HG03060 (cell line): ENCODE data around the gene CACNA2D4.

Experiments used
- ATAC-seq: cut with Tn5 transposase; IDR thresholded peaks from one replicate; pipeline ENCODE4 v1.9.1; 2021; ENCODE audit warnings: low read depth, moderate number of reproducible peaks; ENCODE audit not compliant: unreplicated experiment

The CACNA2D4 gene

GRCh38 chr12:1896964-1897363 is 21.5 kb downstream of the CACNA2D4 start:
- no peak for ATAC-seq

GRCh38 chr12:1890810-1891209 is 27.6 kb downstream of the CACNA2D4 start:
- ATAC-seq = no peak

DNA sequence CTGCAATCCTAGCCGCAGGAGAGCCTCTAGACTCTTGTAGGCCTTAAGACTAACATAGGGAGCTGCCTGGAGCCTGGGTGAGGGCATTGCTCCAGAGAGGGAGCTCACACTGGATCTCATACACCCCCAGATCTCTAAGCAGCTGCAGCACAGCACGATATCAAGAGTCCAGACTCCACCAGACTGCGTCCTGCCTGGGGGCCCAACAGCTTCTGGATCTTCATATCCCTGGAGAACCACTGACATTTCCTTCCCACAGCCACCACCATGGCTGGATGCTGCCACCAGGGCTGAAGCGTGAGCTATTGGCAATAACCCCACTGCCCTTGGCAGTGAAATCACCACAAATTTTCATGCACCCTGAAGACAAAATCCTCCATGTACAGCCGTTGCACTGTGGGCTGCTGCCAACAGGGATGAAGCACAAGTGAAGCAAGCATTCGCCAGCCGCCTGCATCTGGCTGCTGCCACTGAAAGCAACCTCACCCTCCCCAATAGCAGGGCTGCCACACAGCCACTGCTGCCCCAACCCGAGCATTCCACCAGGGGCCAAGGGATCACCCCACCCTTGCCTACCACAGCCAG is 28.2 kb downstream of the CACNA2D4 start:
- no peak for ATAC-seq

- no peak for ATAC-seq
Measured at GRCh38 chr12:1888923-1889322, 29.5 kb downstream of the CACNA2D4 start.

DNA sequence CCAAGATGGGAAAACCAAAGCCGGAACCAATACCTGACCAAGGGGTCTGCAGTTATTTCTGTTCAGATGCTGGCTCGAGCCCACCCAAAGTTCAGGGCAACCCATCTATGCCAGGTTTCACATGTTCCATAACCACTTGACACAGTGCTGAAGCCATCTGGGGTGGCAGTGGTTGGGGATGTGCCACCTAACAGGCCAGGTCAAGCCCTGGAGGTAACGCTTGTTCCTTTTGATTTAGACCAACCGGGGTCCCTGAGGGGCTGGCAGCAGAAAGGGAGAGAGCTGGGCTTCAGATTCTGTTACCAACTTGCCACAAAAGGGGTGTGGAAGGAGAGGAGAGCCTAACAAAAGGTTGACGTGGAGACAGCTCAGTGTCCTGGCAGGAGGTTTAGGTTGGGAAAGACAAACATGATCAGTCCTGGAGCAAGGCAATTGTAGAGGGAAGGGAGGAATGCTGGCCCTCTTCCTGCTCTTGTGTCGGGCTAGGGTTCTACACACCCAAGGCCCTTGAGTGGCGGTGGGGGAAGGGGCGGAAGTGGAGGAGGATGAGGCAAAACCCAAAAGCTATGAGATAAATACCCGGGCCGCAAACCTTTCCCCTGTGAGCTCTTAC is 31.9 kb downstream of the CACNA2D4 start:
- no peak for ATAC-seq

DNA sequence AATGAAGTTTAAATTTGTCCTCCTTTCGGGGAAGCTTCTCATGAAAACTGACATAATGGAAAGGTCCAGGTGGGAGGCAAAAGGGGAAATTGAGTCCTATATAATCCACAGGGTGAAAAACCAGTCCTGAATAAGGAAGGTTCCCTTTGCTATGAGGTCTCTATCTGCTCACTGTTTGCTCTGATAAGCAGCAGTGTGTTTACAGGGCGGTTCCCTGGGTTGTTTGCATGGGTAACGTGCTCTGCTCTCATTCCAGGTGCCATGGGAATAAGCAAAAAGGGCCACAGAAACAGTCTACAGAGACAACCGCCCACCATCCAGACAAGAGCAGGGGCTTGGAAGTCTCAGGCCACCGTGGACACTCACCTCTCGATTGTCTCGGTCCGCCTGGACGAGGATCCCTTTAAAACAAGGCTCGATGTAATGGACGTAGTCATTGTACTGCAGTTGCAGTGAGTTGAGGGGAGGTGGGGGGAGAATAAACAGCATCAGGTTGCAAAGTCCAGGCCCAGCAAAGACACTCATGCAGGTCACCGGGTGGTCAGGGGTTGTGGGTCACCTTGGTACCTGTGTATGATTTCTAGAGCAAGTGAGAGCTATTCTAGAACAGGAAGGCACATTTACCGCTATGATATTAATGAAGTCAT is 32.7 kb downstream of the CACNA2D4 start:
- ATAC-seq = no peak

GRCh38 chr12:1885082-1885596 is 33.3 kb downstream of the CACNA2D4 start:
- ATAC-seq = no peak

GRCh38 chr12:1884651-1885050 is 33.8 kb downstream of the CACNA2D4 start:
- ATAC-seq = no peak

GRCh38 chr12:1883513-1883912 is 34.9 kb downstream of the CACNA2D4 start:
- no peak for ATAC-seq

DNA sequence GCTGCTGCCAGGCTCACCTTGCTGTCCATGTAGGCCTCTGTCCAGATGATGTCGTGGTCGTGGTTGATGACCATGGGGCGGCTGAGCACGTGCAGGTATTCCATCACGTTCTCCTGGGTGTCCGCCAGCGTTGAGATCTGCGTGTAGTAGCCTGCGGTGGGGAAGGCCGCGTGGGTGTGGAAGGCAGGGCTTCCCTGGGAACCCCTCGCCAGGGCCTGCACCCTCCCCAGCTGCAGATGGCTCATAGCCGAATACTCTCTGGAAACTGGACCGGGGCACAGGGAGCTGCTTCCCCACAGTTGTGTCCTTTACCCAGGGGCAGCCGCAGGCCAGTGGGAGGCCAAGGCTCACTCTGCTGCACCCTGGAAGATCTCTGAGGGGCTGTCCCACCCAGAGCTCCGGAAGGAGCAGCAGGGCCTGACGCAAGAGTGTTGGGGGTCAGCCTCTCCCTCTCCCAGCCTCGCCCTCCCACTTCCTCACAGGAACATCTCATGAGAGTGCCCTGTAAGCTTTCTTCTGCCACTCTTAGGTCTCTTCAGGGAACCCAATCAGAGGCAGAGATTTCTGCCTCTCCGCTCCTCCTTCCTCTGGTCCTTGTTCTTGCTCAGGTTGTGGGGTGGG is 35.5 kb downstream of the CACNA2D4 start:
- no peak for ATAC-seq

DNA sequence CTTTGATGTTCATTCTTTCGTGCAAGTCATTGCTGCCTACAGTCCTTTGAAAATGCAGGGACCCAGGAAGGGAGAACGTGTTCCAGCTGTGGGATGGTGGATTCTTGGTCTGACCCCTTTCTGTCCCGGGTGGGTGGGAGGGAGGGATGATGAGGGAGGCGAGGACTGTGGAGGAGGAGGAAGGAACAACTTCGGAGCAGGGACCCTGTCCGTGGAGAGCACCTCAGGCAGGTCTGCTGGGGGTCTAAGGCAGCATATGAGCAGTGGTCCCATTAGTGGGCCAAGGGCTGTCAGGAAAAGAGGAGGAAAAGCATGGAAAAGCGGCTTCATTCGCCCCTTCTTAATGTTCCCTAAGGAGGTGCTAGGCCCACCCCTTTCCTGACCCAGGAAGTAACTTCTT is 36.0 kb downstream of the CACNA2D4 start:
- no peak for ATAC-seq

DNA sequence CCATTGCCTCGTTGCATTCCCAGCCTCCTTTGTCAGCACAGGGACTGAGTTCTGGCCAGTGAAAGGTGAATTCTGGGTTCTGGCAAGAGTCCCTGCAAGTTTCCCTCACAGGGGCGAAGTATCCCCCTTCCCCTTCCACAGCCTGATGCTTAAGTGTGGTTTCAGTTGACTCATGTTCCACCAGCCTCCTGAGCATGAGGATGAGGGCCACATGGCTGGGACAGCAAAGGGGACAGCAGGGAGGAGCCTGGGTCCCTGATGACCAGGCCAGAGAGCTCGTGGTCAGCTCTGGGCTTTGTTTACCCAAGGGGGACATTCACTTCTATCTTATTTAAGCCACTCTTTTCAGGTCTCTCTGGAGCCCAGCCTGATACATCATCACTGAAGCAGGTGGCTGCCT is 36.5 kb downstream of the CACNA2D4 start:
- ATAC-seq = no peak

- no peak for ATAC-seq
Measured at GRCh38 chr12:1881301-1881700, 37.2 kb downstream of the CACNA2D4 start.

DNA sequence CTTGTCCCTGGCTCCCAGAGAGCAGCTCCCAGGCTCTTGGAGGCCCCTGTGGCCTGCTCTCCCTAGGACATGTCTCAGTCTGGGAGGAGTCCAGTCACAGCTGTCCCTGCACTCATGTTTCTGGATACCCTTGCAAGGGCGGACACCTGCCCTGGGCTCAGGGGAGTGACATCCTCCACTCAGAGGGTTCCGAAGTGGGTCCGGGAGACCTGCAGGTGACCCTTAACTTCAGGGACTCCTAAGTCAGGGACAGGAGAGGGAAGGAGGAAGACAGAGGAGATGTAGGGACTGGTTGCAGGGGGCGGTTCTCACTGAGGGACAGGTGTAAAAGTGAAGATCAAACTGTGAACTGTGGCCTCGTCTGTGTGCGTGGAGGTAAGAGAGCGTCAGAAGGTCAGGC is 37.6 kb downstream of the CACNA2D4 start:
- no peak for ATAC-seq

DNA sequence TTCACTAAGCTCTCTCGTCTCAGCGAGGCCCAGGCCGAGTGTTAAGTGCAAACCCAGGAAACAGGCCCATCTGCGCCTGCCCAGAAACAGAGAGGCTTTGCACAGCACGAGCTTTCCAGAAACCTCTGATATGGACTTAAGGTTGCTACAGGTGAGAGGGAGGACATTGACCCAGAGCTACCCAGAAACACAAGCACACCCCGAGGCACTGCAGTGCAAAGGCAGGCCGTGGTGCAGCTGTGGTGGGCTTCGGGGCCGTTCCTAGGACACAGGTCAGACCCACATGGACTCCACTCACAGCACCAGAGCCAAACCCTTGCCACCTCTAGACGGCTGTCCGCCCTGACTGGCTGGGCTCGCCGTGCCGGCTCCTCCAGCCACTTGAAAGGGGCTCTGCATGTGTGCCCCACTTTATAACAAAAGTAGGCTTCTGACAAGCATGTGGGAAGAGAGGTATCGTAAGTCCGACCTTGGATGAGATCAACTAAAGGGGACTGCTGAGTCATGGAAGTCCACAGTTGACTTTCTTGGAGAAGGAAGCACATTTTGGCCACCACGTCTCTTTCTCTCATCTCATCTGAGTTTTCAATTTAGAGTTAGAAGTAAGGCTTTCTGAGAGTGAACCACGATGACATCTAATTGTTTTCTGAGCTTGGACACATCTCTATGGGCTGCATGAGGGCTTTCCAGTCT is 38.2 kb downstream of the CACNA2D4 start:
- no peak for ATAC-seq

- no peak for ATAC-seq
Measured at GRCh38 chr12:1879633-1880032, 38.8 kb downstream of the CACNA2D4 start.

GRCh38 chr12:1878695-1879094 is 39.8 kb downstream of the CACNA2D4 start:
- ATAC-seq = no peak

GRCh38 chr12:1878214-1878613 is 40.2 kb downstream of the CACNA2D4 start:
- ATAC-seq = no peak

GRCh38 chr12:1877169-1877878 is 41.1 kb downstream of the CACNA2D4 start:
- no peak for ATAC-seq

- no peak for ATAC-seq
Measured at GRCh38 chr12:1876086-1876485, 42.4 kb downstream of the CACNA2D4 start.
